ENCODE data around the gene PRICKLE4. TPM values are rescaled to one million over a fixed set of nuclear protein-coding genes. Genes with fewer than 3 reads are reported as not detected.

The PRICKLE4 gene
- total and polyA plus RNA-seq, 2 of the 4 experiments (the other 2 are of a cell fraction) = 0.72 TPM; not detected in 1

DNA sequence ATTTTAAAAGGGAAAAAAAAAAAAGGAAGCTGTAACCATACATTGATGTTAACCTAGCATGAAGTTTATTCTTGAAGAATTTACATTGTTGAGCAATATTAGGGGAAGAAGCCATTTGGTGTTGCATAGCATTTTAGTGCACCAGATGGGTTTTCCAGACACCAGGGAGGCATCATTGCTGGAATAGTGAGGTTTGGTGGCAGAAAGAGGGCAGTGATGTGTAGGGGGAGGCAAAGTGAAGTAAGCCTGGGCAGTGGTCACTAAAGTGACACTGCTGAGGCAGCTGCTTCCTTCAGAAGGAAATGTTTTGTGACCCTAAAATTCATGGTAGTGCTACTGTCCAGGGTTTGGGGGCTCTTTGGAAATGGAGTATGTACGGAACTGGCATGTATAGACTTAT lies 9.5 kb downstream of the PRICKLE4 start:
- no peak overlapping the region for H4K8ac ChIP-seq (ENCODE audit: low read depth in 2 of 2, low read length in 2 of 2)
- in situ Hi-C loops (cut with MboI; ENCODE audit: low sequenced_read_pairs) (no loop called here), dilution Hi-C loops (cut with HindIII; ENCODE audit: low sequenced_read_pairs, unreplicated experiment) (no loop called here), intact Hi-C loops (cut with micrococcal nuclease) (no loop called here)
- no CpG with 5 or more reads among the region's 1 CpG for WGBS, 2 experiments (ENCODE audit: extremely low coverage in 2 of 2, insufficient read length in 1 of 2)
- DNase-seq = no peak
- no peaks in the 10 kb centered on the region for H4K20me1 ChIP-seq (ENCODE audit: insufficient read depth, low read length)
- 0 out of 2 replicates have a peak, but pooled peaks cover 3% of the 10 kb centered on the region for H3K9me1 ChIP-seq (ENCODE audit: insufficient read depth, low read length)
- no peak overlapping the region for H3K4me2 ChIP-seq (ENCODE audit: low read depth, low read length)
- no TSS peak for BruUV-seq (replicated peaks)
- no peaks in the 10 kb centered on the region for H3K27me3 ChIP-seq (ENCODE audit: control insufficient read depth, insufficient read depth, low read length)
- no peak overlapping the region for H3K18ac ChIP-seq (ENCODE audit: low read depth, low read length)
- H4K91ac ChIP-seq (ENCODE audit: insufficient read depth, low read depth, low read length) = no peak overlapping the region
- no peak overlapping the region for H2AK9ac ChIP-seq (replicated peaks; ENCODE audit: low read depth, low read length, poor library complexity)
- no peak overlapping the region for H3K23ac ChIP-seq (ENCODE audit: low read depth, low read length)
- TF ChIP-seq BHLHE40 (IDR thresholded peaks at IDR 0.05; ENCODE audit: low read depth, low read length) (no peak), MAZ (IDR thresholded peaks at IDR 0.05; ENCODE audit: borderline replicate concordance, low read depth, low read length) (no peak), NFE2L2 (IDR thresholded peaks at IDR 0.05; ENCODE audit: low read depth, low read length) (no peak), RAD21 (IDR thresholded peaks at IDR 0.05; ENCODE audit: low read length) (no peak), MAFK (IDR thresholded peaks at IDR 0.05; ENCODE audit: low read depth, low read length) (no peak), SMC3 (IDR thresholded peaks at IDR 0.05; ENCODE audit: low read depth, low read length) (no peak), CHD1 (IDR thresholded peaks at IDR 0.05; ENCODE audit: low read depth, low read length) (no peak), POLR2A (IDR thresholded peaks at IDR 0.05; ENCODE audit: low read depth, low read length) (no peak), RFX5 (IDR thresholded peaks at IDR 0.05; ENCODE audit: low read depth, low read length) (no peak), RCOR1 (IDR thresholded peaks at IDR 0.05; ENCODE audit: insufficient replicate concordance, low read length) (no peak), FOS (IDR thresholded peaks at IDR 0.05; ENCODE audit: low read depth, low read length) (no peak), CEBPB (IDR thresholded peaks at IDR 0.05; ENCODE audit: low read depth, low read length) (no peak), MXI1 (IDR thresholded peaks at IDR 0.05; ENCODE audit: borderline replicate concordance, low read depth, low read length) (no peak)
- TF ChIP-seq, protein P1, sequence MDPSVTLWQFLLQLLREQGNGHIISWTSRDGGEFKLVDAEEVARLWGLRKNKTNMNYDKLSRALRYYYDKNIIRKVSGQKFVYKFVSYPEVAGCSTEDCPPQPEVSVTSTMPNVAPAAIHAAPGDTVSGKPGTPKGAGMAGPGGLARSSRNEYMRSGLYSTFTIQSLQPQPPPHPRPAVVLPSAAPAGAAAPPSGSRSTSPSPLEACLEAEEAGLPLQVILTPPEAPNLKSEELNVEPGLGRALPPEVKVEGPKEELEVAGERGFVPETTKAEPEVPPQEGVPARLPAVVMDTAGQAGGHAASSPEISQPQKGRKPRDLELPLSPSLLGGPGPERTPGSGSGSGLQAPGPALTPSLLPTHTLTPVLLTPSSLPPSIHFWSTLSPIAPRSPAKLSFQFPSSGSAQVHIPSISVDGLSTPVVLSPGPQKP (IDR thresholded peaks at IDR 0.05; ENCODE audit: borderline replicate concordance, low read depth, low read length) = no peak
- TF ChIP-seq, protein P2, sequence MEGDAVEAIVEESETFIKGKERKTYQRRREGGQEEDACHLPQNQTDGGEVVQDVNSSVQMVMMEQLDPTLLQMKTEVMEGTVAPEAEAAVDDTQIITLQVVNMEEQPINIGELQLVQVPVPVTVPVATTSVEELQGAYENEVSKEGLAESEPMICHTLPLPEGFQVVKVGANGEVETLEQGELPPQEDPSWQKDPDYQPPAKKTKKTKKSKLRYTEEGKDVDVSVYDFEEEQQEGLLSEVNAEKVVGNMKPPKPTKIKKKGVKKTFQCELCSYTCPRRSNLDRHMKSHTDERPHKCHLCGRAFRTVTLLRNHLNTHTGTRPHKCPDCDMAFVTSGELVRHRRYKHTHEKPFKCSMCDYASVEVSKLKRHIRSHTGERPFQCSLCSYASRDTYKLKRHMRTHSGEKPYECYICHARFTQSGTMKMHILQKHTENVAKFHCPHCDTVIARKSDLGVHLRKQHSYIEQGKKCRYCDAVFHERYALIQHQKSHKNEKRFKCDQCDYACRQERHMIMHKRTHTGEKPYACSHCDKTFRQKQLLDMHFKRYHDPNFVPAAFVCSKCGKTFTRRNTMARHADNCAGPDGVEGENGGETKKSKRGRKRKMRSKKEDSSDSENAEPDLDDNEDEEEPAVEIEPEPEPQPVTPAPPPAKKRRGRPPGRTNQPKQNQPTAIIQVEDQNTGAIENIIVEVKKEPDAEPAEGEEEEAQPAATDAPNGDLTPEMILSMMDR (conservative IDR thresholded peaks at IDR 0.05; ENCODE audit: low read depth, low read length) = no peak
- TF ChIP-seq, protein P3, sequence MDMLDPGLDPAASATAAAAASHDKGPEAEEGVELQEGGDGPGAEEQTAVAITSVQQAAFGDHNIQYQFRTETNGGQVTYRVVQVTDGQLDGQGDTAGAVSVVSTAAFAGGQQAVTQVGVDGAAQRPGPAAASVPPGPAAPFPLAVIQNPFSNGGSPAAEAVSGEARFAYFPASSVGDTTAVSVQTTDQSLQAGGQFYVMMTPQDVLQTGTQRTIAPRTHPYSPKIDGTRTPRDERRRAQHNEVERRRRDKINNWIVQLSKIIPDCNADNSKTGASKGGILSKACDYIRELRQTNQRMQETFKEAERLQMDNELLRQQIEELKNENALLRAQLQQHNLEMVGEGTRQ (IDR thresholded peaks at IDR 0.05; ENCODE audit: low read depth, low read length) = no peak
- H3K4me1 ChIP-seq (ENCODE audit: control insufficient read depth, insufficient read depth, low read length) = peaks cover 7% of the 10 kb centered on the region
- peaks cover 22 to 32% of the 10 kb centered on the region in 2 experiments for H3K79me1 ChIP-seq (ENCODE audit: low read depth in 1 of 2, low read length in 2 of 2)
- H2BK5ac ChIP-seq (ENCODE audit: low read depth, low read length, poor library complexity, severe bottlenecking) = no peak overlapping the region
- H2BK120ac ChIP-seq (ENCODE audit: low read depth, low read length) = no peak overlapping the region
- no peak overlapping the region for H4K5ac ChIP-seq (ENCODE audit: low read depth, low read length)
- H3K56ac ChIP-seq (ENCODE audit: extremely low read depth, insufficient read depth, low read length) = no peak overlapping the region
- no peak overlapping the region for H2AK5ac ChIP-seq (ENCODE audit: low read depth, low read length)
- H3K14ac ChIP-seq (replicated peaks; ENCODE audit: low read depth, low read length) = no peak overlapping the region
- H3K27ac ChIP-seq (ENCODE audit: insufficient read depth, low read length) = no peak overlapping the region
- no peak overlapping the region for H2BK15ac ChIP-seq (ENCODE audit: low read depth, low read length)
- H3K4ac ChIP-seq (ENCODE audit: low read depth, low read length) = no peak overlapping the region
- H2BK20ac ChIP-seq (ENCODE audit: low read depth, low read length) = no peak overlapping the region
- ATAC-seq (ENCODE audit: low read depth) = no peak
- no peaks in the 10 kb centered on the region for H3K9me3 ChIP-seq (ENCODE audit: control insufficient read depth, insufficient read depth, low read length)
- no peak overlapping the region for H2AFZ ChIP-seq (replicated peaks; ENCODE audit: low read length, poor library complexity)
- H3K36me3 ChIP-seq (ENCODE audit: control insufficient read depth, insufficient read depth, low read length) = peaks cover 17% of the 10 kb centered on the region
- no peak overlapping the region for H3K4me3 ChIP-seq (ENCODE audit: insufficient read depth, low read depth, low read length)
- ChIA-PET CTCF (interaction anchor here (0.8 kb wide), 1 partner anchor 10 kb away, joined by 3 read pairs; no protein-coding TSS in a partner anchor), POLR2A (ENCODE audit: unreplicated experiment) (no interaction called here)
- no peak overlapping the region for H3K9ac ChIP-seq (ENCODE audit: low read depth, low read length)
